Limb (tissue), 2 donors: ENCODE measurements around the gene PRICKLE4.
A peak's percentile ranks its signal among the peaks of the same experiment; 100 is the strongest.
"Not testable (repeated sequence)": the region's sequence is repeated elsewhere in the genome, so short reads cannot be mapped to it uniquely, and the experiment has no call there.

ENCODE experiments used
- DNase-seq, 2 donors: peaks; one replicate each; pipeline ENCODE4 v3.0.0-alpha.2; 2016; ENCODE audit errors: extremely low spot score in 2 of 2

Gene PRICKLE4

GRCh38 chr6:41744236-41744787, 36.3 kb upstream of the PRICKLE4 start:
- DNase-seq, result no peak

GRCh38 chr6:41746107-41746506, 34.5 kb upstream of the PRICKLE4 start:
- DNase-seq, result no peak

- DNase-seq, result peak in 1 of 2 donors; percentile 18
Observed at GRCh38 chr6:41747256-41748101, 33.1 kb upstream of the PRICKLE4 start, which contains the start of gene PGC. TSS of gene PGC (minus strand) at chr6:41747397. CDS start at chr6:41747334, 63 bp downstream.

- no peak for DNase-seq
Observed at GRCh38 chr6:41748102-41748477, 32.5 kb upstream of the PRICKLE4 start.

GRCh38 chr6:41748542-41748941, 32.0 kb upstream of the PRICKLE4 start:
- DNase-seq, result no peak

GRCh38 chr6:41750374-41750773, 30.2 kb upstream of the PRICKLE4 start:
- no peak for DNase-seq

GRCh38 chr6:41755895-41756294, 24.7 kb upstream of the PRICKLE4 start:
- no peak for DNase-seq

- no peak for DNase-seq
Observed at GRCh38 chr6:41756354-41756753, 24.2 kb upstream of the PRICKLE4 start.

- DNase-seq, result no peak
Observed at GRCh38 chr6:41757271-41757670, 23.3 kb upstream of the PRICKLE4 start.

GRCh38 chr6:41757931-41758640, 22.5 kb upstream of the PRICKLE4 start:
- DNase-seq, result no peak

GRCh38 chr6:41758641-41759035, 21.9 kb upstream of the PRICKLE4 start:
- no peak for DNase-seq

GRCh38 chr6:41759106-41759904, 21.3 kb upstream of the PRICKLE4 start:
- DNase-seq, result no peak

- DNase-seq, result no peak
Observed at GRCh38 chr6:41759905-41760579, 20.5 kb upstream of the PRICKLE4 start.

- no peak for DNase-seq
Observed at GRCh38 chr6:41763470-41763869, 17.1 kb upstream of the PRICKLE4 start.

GRCh38 chr6:41766043-41766664, 14.4 kb upstream of the PRICKLE4 start:
- not testable (repeated sequence) for DNase-seq

- no peak for DNase-seq
Observed at GRCh38 chr6:41767112-41767833, 13.3 kb upstream of the PRICKLE4 start.

- DNase-seq, result no peak
Observed at GRCh38 chr6:41768545-41769308, 11.9 kb upstream of the PRICKLE4 start.

GRCh38 chr6:41769376-41769775, 11.2 kb upstream of the PRICKLE4 start:
- no peak for DNase-seq
